HepG2 (cell line): ENCODE measurements around the gene HOXA9. TPM values are rescaled to one million over a fixed set of nuclear protein-coding genes. Genes with fewer than 3 reads are reported as not detected.

Experiments
- HNRNPL ChIP-seq: fragments of 200-400 bp; formaldehyde crosslinking; IDR thresholded peaks from 2 replicates; pipeline ENCODE4 v1.6.1; 2017; ENCODE audit warnings: mild to moderate bottlenecking, low read depth, low read length
- KDM2A ChIP-seq: sonication (generic); formaldehyde crosslinking; IDR thresholded peaks from 2 replicates; pipeline ENCODE4 v1.4.0; 2020; ENCODE audit warnings: low read depth, missing genetic modification reagents, borderline replicate concordance
- KDM5B ChIP-seq: sonication (generic); formaldehyde crosslinking; IDR thresholded peaks from 2 replicates; pipeline ENCODE4 v1.4.0; 2020; ENCODE audit warnings: missing genetic modification reagents, mild to moderate bottlenecking, borderline replicate concordance
- KMT2B ChIP-seq: IDR thresholded peaks from 2 replicates; pipeline ENCODE4 v1.6.1; 2016; ENCODE audit warnings: missing genetic modification reagents, missing compliant biosample characterization
- PHF8 ChIP-seq: sonication (generic); formaldehyde crosslinking; IDR thresholded peaks from 2 replicates; pipeline ENCODE4 v1.5.0; 2020; ENCODE audit warnings: missing genetic modification reagents
- RFX3 ChIP-seq: IDR thresholded peaks from 2 replicates; pipeline ENCODE4 v1.6.1; 2016; ENCODE audit warnings: missing biosample characterization, missing genetic modification reagents
- SMAD3 ChIP-seq: sonication (generic); formaldehyde crosslinking; IDR thresholded peaks from 2 replicates; pipeline ENCODE4 v1.4.0; 2020; ENCODE audit warnings: missing genetic modification reagents
- TBX2 ChIP-seq: sonication (generic); formaldehyde crosslinking; IDR thresholded peaks from 2 replicates; pipeline ENCODE4 v1.5.0; 2020; ENCODE audit warnings: missing genetic modification reagents, mild to moderate bottlenecking, borderline replicate concordance
- TMF1 ChIP-seq: sonication (generic); formaldehyde crosslinking; IDR thresholded peaks from 2 replicates; pipeline ENCODE4 v1.8.1; 2022; ENCODE audit warnings: low read depth, missing genetic modification reagents
- ZFY ChIP-seq: sonication (generic); formaldehyde crosslinking; IDR thresholded peaks from 2 replicates; pipeline ENCODE4 v1.4.0; 2020; ENCODE audit warnings: missing genetic modification reagents
- ZMAT3 ChIP-seq: sonication (generic); formaldehyde crosslinking; conservative IDR thresholded peaks from 2 replicates; pipeline ENCODE4 v1.7.0; 2021; ENCODE audit warnings: missing genetic modification reagents
- ZNF382 ChIP-seq: sonication (generic); formaldehyde crosslinking; IDR thresholded peaks from 2 replicates; pipeline ENCODE4 v1.5.0; 2020; ENCODE audit warnings: missing genetic modification reagents, mild to moderate bottlenecking, borderline replicate concordance
- ZNF441 ChIP-seq: sonication (generic); formaldehyde crosslinking; IDR thresholded peaks from 2 replicates; pipeline ENCODE4 v1.7.0; 2021; ENCODE audit warnings: missing genetic modification reagents, borderline replicate concordance
- polyA plus RNA-seq, 8 experiments: library from polyadenylated mRNA; depleted of rRNA in 3 of 8; stranded (reverse) in 7 of 8; unstranded in 1 of 8; fragments of >200 nt; fragmentation: Illumina TruSeq in 4 of 8; extraction: Trizol in 4 of 8; gene quantifications; 2 replicates each; pipeline versions ENCODE4 v1.2.1 to v1.2.3, GENCODE V29; 2011 to 2016; ENCODE audit warnings: low read depth in 4 of 8, missing spikeins in 1 of 8, mixed read lengths in 1 of 8; ENCODE audit not compliant: insufficient read depth in 1 of 8
- total RNA-seq, 5 experiments: library from RNA; depleted of rRNA; stranded (reverse); fragments of >200 nt; fragmentation: Illumina TruSeq; extraction: Trizol; gene quantifications; 2 replicates each; pipeline ENCODE4 v1.2.3, GENCODE V29; 2016; ENCODE audit warnings: low read depth in 1 of 5
- TF ChIP-seq, protein P1 (sequence below): conservative IDR thresholded peaks from 2 replicates; pipeline ENCODE4 v1.6.1; 2018; ENCODE audit warnings: missing genetic modification reagents
- TF ChIP-seq, protein P2 (sequence below): IDR thresholded peaks from 2 replicates; pipeline ENCODE4 v1.6.1; 2012; ENCODE audit warnings: inconsistent platforms
- TF ChIP-seq, protein P3 (sequence below): sonication (generic); formaldehyde crosslinking; IDR thresholded peaks from 2 replicates; pipeline ENCODE4 v1.9.0; 2021; ENCODE audit warnings: missing genetic modification reagents, borderline replicate concordance
- TF ChIP-seq, protein P4 (sequence below): sonication (generic); formaldehyde crosslinking; IDR thresholded peaks from 2 replicates; pipeline ENCODE4 v1.4.0; 2020; ENCODE audit warnings: missing genetic modification reagents, mild to moderate bottlenecking, borderline replicate concordance
- TF ChIP-seq, protein P5 (sequence below): sonication (generic); formaldehyde crosslinking; IDR thresholded peaks from 2 replicates; pipeline ENCODE4 v1.4.0; 2020; ENCODE audit warnings: mild to moderate bottlenecking, missing genetic modification reagents
- TF ChIP-seq, protein P6 (sequence below): sonication (generic); formaldehyde crosslinking; IDR thresholded peaks from 2 replicates; pipeline ENCODE4 v1.5.1; 2020; ENCODE audit warnings: mild to moderate bottlenecking, missing genetic modification reagents, borderline replicate concordance

HOXA9 gene
- total and polyA plus RNA-seq, 2 of the 13 experiments (the other 11 are each of a cell fraction or from before 2014, with no cell fraction given) = not detected

DNA sequence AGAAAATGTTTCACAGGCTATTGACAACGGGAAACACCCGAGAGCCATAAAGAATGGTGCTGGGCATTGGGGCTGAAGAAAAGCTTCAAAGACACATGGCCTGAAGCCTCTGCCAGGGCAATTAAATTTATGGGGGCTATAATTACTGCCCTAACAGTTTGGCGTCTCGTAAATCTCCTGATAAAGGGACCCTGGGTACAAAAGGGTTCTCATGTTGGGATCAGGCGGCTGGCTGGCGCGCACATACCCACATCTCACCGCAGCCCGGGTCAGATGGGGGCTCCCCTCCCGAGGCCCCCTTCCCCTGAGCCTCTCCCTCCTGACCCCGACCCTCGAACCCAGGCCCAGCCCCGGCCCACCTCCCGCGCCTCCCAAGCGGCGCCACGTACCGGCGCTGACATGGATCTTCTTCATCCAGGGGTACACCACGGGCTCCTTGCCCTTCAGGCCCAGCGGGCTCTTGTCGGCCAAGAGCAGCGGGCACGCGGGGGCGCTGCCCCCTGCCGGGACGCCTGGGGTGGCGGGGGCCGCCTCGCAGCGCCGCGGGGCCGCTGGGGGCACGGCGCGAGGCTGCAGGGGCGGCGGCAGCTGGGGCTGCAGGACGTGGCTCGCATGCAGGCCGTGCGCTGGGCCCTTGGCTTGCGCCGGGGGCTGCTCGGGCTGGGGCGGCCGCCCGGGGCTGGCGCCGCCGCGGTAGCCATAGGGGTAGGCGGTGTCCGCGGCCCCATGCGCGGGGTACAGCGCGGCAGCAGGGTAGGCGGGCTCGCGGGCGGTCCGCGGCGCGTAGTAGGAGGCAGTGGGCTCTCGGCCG, 35.4 kb downstream of the HOXA9 start (continued):
- TF ChIP-seq, protein P1, sequence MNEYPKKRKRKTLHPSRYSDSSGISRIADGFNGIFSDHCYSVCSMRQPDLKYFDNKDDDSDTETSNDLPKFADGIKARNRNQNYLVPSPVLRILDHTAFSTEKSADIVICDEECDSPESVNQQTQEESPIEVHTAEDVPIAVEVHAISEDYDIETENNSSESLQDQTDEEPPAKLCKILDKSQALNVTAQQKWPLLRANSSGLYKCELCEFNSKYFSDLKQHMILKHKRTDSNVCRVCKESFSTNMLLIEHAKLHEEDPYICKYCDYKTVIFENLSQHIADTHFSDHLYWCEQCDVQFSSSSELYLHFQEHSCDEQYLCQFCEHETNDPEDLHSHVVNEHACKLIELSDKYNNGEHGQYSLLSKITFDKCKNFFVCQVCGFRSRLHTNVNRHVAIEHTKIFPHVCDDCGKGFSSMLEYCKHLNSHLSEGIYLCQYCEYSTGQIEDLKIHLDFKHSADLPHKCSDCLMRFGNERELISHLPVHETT (CRISPR knock-in tag) = no peak
- TF ChIP-seq RFX3 (CRISPR knock-in tag) (no peak), TBX2 (CRISPR knock-in tag) (no peak), PHF8 (peak; percentile 54), KMT2B (no peak), TMF1 (CRISPR knock-in tag) (peak; percentile 22; the same call in 1 of the 2 replicates), KDM5B (CRISPR knock-in tag) (0 out of 2 replicates have a peak, but pooled peaks have one; percentile 11), ZFY (CRISPR knock-in tag) (peak; percentile 70), ZNF382 (CRISPR knock-in tag) (no peak), KDM2A (CRISPR knock-in tag) (peak; percentile 77), ZNF441 (CRISPR knock-in tag) (peak; percentile 18; the same call in 1 of the 2 replicates), HNRNPL (peak; percentile 80), ZMAT3 (CRISPR knock-in tag) (0 out of 2 replicates have a peak, but pooled peaks have one; percentile 29), SMAD3 (CRISPR knock-in tag) (no peak)
- TF ChIP-seq, protein P2, sequence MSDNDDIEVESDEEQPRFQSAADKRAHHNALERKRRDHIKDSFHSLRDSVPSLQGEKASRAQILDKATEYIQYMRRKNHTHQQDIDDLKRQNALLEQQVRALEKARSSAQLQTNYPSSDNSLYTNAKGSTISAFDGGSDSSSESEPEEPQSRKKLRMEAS = peak; percentile 62
- TF ChIP-seq, protein P3, sequence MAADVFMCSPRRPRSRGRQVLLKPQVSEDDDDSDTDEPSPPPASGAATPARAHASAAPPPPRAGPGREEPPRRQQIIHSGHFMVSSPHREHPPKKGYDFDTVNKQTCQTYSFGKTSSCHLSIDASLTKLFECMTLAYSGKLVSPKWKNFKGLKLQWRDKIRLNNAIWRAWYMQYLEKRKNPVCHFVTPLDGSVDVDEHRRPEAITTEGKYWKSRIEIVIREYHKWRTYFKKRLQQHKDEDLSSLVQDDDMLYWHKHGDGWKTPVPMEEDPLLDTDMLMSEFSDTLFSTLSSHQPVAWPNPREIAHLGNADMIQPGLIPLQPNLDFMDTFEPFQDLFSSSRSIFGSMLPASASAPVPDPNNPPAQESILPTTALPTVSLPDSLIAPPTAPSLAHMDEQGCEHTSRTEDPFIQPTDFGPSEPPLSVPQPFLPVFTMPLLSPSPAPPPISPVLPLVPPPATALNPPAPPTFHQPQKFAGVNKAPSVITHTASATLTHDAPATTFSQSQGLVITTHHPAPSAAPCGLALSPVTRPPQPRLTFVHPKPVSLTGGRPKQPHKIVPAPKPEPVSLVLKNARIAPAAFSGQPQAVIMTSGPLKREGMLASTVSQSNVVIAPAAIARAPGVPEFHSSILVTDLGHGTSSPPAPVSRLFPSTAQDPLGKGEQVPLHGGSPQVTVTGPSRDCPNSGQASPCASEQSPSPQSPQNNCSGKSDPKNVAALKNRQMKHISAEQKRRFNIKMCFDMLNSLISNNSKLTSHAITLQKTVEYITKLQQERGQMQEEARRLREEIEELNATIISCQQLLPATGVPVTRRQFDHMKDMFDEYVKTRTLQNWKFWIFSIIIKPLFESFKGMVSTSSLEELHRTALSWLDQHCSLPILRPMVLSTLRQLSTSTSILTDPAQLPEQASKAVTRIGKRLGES (CRISPR knock-in tag) = no peak
- TF ChIP-seq, protein P4, sequence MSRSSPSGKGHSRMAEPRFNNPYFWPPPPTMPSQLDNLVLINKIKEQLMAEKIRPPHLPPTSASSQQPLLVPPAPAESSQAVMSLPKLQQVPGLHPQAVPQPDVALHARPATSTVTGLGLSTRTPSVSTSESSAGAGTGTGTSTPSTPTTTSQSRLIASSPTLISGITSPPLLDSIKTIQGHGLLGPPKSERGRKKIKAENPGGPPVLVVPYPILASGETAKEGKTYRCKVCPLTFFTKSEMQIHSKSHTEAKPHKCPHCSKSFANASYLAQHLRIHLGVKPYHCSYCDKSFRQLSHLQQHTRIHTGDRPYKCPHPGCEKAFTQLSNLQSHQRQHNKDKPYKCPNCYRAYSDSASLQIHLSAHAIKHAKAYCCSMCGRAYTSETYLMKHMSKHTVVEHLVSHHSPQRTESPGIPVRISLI (CRISPR knock-in tag) = 0 out of 2 replicates have a peak, but pooled peaks have one; percentile 18
- TF ChIP-seq, protein P5, sequence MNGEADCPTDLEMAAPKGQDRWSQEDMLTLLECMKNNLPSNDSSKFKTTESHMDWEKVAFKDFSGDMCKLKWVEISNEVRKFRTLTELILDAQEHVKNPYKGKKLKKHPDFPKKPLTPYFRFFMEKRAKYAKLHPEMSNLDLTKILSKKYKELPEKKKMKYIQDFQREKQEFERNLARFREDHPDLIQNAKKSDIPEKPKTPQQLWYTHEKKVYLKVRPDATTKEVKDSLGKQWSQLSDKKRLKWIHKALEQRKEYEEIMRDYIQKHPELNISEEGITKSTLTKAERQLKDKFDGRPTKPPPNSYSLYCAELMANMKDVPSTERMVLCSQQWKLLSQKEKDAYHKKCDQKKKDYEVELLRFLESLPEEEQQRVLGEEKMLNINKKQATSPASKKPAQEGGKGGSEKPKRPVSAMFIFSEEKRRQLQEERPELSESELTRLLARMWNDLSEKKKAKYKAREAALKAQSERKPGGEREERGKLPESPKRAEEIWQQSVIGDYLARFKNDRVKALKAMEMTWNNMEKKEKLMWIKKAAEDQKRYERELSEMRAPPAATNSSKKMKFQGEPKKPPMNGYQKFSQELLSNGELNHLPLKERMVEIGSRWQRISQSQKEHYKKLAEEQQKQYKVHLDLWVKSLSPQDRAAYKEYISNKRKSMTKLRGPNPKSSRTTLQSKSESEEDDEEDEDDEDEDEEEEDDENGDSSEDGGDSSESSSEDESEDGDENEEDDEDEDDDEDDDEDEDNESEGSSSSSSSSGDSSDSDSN (CRISPR knock-in tag) = peak; percentile 79
- TF ChIP-seq, protein P6, sequence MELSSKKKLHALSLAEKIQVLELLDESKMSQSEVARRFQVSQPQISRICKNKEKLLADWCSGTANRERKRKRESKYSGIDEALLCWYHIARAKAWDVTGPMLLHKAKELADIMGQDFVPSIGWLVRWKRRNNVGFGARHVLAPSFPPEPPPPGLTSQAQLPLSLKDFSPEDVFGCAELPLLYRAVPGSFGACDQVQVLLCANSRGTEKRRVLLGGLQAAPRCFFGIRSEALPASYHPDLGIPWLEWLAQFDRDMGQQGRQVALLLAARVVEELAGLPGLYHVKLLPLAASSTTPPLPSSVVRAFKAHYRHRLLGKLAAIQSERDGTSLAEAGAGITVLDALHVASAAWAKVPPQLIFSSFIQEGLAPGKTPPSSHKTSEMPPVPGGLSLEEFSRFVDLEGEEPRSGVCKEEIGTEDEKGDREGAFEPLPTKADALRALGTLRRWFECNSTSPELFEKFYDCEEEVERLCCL (CRISPR knock-in tag) = no peak
